Measurements from ENCODE around the gene TPRA1.

The TPRA1 gene

DNA sequence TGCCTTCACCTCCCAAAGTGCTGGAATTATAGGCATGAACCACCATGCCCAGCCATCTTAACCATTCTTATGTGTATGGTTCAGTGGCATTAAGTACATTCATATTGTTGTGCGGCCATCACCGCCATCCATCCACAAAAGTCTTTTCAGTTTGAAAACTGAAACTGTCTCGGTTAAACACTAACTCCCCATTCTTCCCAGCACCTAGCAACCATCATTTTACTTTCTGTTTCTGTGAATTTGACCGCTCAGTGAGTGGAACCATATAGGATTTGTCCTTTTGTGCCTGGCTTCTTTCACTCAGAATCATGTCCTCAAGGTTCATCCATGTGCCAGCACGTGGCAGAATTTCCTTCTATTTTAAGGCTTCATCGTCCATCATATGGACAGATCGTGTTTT, 13.5 kb upstream of the TPRA1 start:
- no peak for DNase-seq (ENCODE audit: low read depth)
- no peak overlapping the region for H3K4me3 ChIP-seq (ENCODE audit: low read length)
- TF ChIP-seq, protein P1, sequence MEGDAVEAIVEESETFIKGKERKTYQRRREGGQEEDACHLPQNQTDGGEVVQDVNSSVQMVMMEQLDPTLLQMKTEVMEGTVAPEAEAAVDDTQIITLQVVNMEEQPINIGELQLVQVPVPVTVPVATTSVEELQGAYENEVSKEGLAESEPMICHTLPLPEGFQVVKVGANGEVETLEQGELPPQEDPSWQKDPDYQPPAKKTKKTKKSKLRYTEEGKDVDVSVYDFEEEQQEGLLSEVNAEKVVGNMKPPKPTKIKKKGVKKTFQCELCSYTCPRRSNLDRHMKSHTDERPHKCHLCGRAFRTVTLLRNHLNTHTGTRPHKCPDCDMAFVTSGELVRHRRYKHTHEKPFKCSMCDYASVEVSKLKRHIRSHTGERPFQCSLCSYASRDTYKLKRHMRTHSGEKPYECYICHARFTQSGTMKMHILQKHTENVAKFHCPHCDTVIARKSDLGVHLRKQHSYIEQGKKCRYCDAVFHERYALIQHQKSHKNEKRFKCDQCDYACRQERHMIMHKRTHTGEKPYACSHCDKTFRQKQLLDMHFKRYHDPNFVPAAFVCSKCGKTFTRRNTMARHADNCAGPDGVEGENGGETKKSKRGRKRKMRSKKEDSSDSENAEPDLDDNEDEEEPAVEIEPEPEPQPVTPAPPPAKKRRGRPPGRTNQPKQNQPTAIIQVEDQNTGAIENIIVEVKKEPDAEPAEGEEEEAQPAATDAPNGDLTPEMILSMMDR (conservative IDR thresholded peaks at IDR 0.05; ENCODE audit: low read length) = no peak

DNA sequence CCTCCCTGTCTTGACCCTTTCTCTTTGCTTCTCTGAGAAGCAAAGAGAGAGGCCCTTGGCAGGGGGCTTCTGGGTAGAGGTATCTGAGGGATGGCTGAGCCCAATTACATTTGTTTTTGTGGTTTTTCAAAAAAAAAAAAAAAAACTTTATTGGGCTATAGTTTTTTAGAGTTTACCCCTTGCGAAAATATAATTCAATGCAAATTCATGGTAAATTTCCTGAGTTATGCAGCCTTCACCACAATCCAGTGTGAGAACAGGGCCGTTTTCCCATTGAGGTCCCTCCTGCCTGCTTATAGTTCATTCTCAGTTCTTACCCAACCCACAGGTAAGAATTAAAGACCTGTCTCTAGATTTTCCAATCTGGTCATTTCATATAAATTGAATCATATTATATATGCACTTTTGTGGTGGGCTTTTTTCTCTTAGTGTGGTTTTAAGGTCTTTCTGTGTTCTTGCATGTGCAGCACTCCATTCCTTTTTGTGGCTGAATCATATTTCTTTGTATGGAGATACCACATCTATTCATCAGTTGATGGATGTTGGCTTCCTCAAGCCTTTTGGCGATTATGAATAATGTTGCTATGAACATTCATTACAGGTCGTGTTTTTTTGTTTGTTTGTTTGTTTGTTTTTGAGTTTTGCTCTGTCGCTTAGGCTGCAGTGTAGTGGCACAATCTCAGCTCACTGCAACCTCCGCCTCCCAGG, 10.4 kb upstream of the TPRA1 start:
- no peak overlapping the region for H3K4me3 ChIP-seq (ENCODE audit: low read length)
- TF ChIP-seq, protein P1 (conservative IDR thresholded peaks at IDR 0.05; ENCODE audit: low read length) = no peak
- no peak for DNase-seq (ENCODE audit: low read depth)

GRCh38 chr3:127598841-127599570, 8.5 kb upstream of the TPRA1 start:
- no peak for DNase-seq (ENCODE audit: low read depth)
- TF ChIP-seq, protein P1 (conservative IDR thresholded peaks at IDR 0.05; ENCODE audit: low read length) = no peak
- peak overlapping the region; percentile 67 for H3K4me3 ChIP-seq (ENCODE audit: low read length)

GRCh38 chr3:127597020-127597771, 6.7 kb upstream of the TPRA1 start:
- no peak overlapping the region for H3K4me3 ChIP-seq (ENCODE audit: low read length)
- DNase-seq (ENCODE audit: low read depth) = no peak

GRCh38 chr3:127595303-127595702, 4.8 kb upstream of the TPRA1 start:
- H3K4me3 ChIP-seq (ENCODE audit: low read length) = no peak overlapping the region
- DNase-seq (ENCODE audit: low read depth) = no peak
- TF ChIP-seq, protein P1 (conservative IDR thresholded peaks at IDR 0.05; ENCODE audit: low read length) = no peak

More at GRCh38 chr3:127597020-127597771, 6.7 kb upstream of the TPRA1 start:
- TF ChIP-seq, protein P1 (conservative IDR thresholded peaks at IDR 0.05; ENCODE audit: low read length) = no peak

- TF ChIP-seq, protein P1 (conservative IDR thresholded peaks at IDR 0.05; ENCODE audit: low read length) = no peak
- DNase-seq (ENCODE audit: low read depth) = no peak
- H3K4me3 ChIP-seq (ENCODE audit: low read length) = no peak overlapping the region
Observed at GRCh38 chr3:127593178-127593577, 2.6 kb upstream of the TPRA1 start.
